GM21576 (cell line): Measurements from ENCODE around the gene RNF208.

Source experiments
- ATAC-seq: cut with Tn5 transposase; IDR thresholded peaks from one replicate; pipeline ENCODE4 v1.9.1; 2021; ENCODE audit warnings: mild to moderate bottlenecking, moderate library complexity; ENCODE audit not compliant: unreplicated experiment

RNF208 gene

GRCh38 chr9:137228506-137228967, 6.5 kb upstream of the RNF208 start:
- ATAC-seq = no peak

- ATAC-seq = no peak
These were observed 5.9 kb upstream of the RNF208 start for GRCh38 chr9:137227853-137228505.

DNA sequence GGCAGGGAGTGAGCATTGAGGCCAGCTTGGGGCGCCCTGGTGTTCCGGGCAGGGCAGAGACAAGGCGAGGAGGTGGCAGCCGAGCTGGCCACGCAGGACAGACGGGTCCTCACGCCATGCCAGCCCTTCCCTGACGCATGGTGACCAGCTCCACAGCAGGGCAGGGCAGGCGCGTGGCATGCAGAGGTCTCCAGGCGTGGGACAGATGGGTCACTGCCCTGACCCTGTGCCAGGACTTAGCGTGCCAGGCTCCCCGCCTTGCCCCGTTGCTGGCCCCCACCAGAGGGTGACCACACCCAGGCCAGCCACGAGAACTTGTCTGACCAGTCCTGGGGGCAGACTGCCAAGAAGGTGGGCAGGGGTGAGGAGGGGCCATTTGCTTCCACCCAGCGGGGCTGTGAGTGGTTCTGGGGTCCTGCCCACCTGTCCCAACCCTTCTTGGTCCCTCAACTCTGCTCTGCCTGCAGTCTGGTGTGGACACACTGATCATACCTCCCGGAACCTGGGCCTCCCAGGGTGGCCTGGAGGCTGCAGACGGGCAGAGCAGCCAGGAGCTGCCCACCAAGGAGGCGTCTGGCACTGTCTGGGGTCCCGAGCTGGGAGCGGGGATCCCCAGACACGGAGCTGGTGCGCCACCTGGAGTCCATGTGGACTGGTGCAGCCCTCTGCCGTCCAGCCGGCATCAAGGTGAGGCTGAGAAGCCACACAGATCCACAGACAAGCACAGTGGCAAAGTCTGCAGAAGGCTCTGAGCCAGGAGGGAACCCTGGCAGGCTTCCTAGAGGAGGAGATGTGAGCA, 5.2 kb upstream of the RNF208 start, which contains the start of gene RNF224:
RNF224 (plus strand) TSS at position 449 of the 799 bp plus-strand sequence. CDS start 834 bp downstream, outside the sequence.
- no peak for ATAC-seq

DNA sequence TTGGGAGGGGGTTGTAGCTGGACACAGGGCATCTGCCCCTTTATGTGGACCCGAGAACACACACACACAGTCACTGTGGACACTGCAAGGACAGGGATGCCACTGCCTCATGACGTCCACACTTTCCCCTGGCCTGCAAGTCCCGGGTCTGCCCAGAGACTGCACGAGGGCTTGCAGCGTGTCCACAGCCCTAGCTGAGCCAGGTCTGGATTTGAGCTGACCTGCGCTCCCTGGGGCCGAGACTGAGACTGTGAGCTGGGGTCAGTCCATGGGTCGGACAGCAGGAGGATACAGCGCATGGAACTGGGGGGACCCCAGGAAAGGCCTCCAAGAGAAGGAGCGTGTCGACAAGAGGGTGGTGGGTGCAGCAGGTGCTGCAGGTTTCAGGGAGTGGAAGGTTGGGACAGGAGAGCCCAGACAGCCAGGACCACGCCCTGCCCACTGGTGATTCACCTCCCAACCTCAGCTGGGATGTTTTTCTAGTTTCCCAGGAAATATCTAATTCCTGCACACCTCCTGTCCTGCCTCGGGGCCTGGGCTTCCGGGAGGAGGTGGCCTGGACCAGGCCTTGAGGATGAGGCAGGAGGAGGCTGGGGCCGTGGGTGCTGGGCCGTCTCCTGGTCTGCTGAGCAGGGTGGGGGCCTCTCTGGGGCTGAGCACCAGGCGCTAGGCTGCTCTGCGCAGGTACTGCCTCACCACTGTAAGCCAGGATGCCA, 4.5 kb upstream of the RNF208 start:
- no peak for ATAC-seq

GRCh38 chr9:137225699-137226331, 3.8 kb upstream of the RNF208 start:
- ATAC-seq = no peak

DNA sequence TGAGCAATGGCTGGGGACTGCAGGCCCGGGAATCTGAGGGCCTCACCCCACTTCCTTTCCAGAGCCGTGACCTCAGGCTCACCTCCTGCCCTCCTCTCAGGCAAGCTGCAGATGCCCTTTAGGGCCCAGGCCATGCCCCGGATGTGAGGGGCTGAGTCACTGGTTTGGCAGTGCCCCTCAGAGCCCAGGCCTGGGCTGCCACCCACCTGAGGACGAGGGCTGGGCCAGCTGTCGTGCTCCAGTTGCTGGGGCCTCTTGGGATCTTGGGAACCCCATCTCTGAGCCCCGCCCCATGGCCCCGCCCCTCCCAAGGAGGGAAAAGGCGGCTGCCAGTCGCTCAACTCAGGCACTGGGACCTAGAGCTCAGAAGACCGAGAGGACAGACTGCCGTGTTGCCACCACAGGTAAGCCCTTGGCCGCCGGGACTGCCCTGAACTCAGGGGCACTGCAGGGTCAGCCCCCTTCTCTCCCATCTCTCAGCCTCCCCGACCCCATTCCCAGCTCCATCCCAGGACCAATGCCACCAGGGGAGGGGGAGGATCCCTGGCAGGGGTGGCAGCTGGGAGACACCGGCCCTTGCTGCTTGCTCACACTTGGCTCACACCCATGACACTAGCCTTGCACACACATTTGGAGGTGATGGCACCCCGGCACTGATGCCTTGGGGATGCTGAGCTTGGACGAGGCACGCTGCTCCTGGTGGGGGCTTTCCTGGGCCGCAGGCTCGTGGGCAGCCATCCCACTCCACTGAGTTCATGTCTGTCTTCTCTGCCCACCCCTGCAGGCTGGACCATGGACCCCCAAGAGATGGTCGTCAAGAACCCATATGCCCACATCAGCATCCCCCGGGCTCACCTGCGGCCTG, 3.0 kb upstream of the RNF208 start, which contains the start of gene CYSRT1:
CYSRT1 (plus strand) TSS at position 345 of the 865 bp plus-strand sequence; CDS start at position 793, 448 bp downstream.
- ATAC-seq = no peak

- ATAC-seq = peak; percentile 59
These were observed 1.3 kb upstream of the RNF208 start for GRCh38 chr9:137223078-137223970.

GRCh38 chr9:137221506-137222111, 431 bp downstream of the RNF208 start:
- no peak for ATAC-seq

GRCh38 chr9:137221095-137221505, 940 bp downstream of the RNF208 start:
- ATAC-seq = no peak

DNA sequence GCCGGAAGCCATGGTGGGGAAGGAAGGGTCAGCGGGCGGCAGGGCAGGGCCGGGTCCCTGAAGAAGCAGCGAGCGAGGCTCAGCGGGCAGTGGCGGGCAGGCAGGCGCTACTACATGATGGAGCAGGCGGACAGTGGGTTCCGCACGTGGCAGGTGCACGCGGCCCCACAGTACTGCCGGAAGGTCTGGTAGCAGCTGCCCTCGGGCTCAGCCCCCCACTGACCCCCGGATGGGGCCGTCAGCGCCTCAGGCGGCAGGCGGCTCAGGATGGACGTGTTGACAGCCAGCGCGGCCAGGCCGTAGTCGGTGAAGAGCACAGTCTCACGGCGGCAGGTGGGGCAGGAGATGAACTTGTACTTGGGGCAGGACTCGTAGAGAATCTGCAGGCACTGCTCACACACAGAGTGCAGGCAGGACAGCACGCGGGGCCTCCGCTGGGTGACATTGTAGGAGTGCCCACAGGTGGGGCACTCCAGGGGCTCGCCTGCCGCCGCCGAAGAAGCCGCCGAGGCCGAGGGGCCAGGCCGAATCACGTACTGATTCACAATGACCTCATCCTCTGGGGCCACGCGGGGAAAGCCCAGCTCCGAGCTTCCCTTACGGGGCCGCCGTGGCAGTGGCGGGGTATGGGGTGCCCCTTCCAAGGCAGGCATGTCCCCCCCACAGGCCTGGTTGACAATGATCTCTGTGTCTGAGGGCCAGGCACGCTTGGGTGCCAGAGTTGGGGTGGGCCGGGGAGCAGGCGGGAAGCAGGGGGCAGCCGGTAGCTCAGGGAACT, 1.5 kb downstream of the RNF208 start:
- no peak for ATAC-seq

DNA sequence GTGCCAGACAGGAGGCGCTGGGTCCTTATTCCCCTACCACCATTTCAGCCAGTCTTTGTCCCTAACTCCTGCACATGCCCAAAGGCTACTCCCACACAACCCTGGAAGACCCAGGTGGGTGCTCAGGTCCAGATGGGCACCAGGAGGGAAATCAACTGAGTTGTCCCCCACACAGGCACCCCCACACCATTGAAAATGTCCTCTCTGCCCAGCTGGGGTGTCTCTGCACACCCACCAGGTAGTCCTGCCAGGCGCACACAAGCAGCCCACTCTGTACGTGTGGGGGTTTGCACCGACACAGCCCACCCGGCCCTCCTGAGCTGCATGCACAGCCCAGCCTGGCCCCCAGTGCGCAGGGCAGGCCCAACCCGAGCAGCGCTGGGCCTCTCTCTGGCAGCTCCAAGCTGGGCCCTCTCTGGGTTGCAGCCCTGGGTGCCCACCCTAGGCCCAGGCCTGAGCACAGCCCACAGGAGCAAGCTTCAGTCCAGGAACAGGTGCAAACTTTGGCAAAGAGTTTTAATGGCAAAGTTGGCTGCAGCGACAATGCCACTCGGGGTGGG, 2.2 kb downstream of the RNF208 start:
- no peak for ATAC-seq

DNA sequence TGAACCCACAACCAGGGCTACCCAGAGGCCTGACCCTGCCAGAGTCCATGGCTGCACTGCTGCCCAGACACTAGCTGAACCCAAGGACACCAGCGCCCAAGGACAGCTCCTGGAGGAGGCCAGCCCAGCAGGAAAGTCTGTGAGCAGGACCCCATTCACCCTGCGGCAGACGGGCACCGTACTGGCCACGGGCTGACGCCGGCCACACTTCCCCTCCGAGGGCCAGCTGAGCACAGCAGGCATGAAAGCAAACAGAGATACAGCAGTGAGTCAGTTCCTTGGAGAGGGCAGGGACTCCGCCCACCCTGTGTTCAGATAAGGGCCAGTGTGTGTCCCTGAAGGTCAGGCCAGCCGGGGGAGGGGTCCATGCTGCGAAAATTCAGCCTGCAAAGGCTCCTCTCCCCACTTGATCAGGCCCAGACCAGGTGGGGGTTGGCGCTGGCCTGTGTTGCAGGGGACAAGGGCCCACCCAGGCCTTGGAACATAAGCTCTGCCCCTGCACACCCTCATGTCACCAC, 3.2 kb downstream of the RNF208 start:
- no peak for ATAC-seq

- ATAC-seq = no peak
These were observed 3.8 kb downstream of the RNF208 start for GRCh38 chr9:137218212-137218753.

- no peak for ATAC-seq
These were observed 4.5 kb downstream of the RNF208 start for GRCh38 chr9:137217276-137218211.

- no peak for ATAC-seq
These were observed 5.7 kb downstream of the RNF208 start for GRCh38 chr9:137216188-137216965.
